Muscle layer of colon (tissue), 2 donors: ENCODE results near the gene IGF1R.

ENCODE experiments used
- H3K27ac ChIP-seq: one replicate; pipeline ENCODE4 v1.7.0; 2013; ENCODE audit warnings: low read depth, mild to moderate bottlenecking, low read length, moderate library complexity
- H3K27me3 ChIP-seq, 2 donors: one replicate each; pipeline ENCODE4 v1.7.0; 2013; ENCODE audit warnings: low read length in 2 of 2, mild to moderate bottlenecking in 2 of 2; ENCODE audit not compliant: insufficient read depth in 2 of 2, control insufficient read depth in 1 of 2
- H3K36me3 ChIP-seq: one replicate; pipeline ENCODE4 v1.7.0; 2013; ENCODE audit warnings: mild to moderate bottlenecking, low read length; ENCODE audit not compliant: insufficient read depth
- H3K4me1 ChIP-seq: one replicate; pipeline ENCODE4 v1.7.0; 2013; ENCODE audit warnings: mild to moderate bottlenecking, low read length; ENCODE audit not compliant: insufficient read depth
- H3K4me3 ChIP-seq, 2 donors: one replicate each; pipeline ENCODE4 v1.7.0; 2013; ENCODE audit warnings: low read length in 2 of 2, low read depth in 1 of 2, mild to moderate bottlenecking in 1 of 2, moderate library complexity in 1 of 2
- H3K9ac ChIP-seq: one replicate; pipeline ENCODE4 v1.7.0; 2013; ENCODE audit warnings: low read length
- H3K9me3 ChIP-seq: one replicate; pipeline ENCODE4 v1.7.0; 2013; ENCODE audit warnings: mild to moderate bottlenecking, low read length
- donor health status: abdominal sarcoma.
- donor health status: Adenocarcinoma of cecum.

IGF1R gene

DNA sequence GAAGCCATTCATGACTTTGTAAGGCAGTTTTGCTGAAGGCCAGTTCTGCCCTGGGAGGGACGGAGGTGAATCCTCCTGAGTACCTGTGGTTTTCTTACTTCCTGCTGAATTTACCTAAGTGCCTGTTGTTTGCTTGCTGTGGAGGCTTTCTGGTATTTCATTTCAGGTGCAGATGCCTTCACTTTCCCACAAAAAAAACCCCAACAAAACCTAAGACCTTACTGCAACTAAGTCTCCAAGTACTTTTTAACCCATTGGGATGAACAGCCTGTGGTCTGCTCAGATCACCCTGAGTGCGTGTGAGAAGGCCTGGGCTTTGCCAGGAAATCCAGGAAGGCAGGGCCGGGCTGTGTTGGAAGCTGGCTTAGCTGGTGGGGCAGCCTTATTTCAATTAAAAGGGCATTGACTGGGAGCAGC is 65.3 kb downstream of the IGF1R start:
- no peaks in the 10 kb centered on the region for H3K36me3 ChIP-seq
- H3K9me3 ChIP-seq, result no peaks in the 10 kb centered on the region
- H3K4me1 ChIP-seq, result peaks cover 56% of the 10 kb centered on the region
- no peak overlapping the region for H3K4me3 ChIP-seq
- H3K27ac ChIP-seq, result peak overlapping the region; percentile 16
- H3K27me3 ChIP-seq, result no peaks in the 10 kb centered on the region
- no peak overlapping the region for H3K9ac ChIP-seq

DNA sequence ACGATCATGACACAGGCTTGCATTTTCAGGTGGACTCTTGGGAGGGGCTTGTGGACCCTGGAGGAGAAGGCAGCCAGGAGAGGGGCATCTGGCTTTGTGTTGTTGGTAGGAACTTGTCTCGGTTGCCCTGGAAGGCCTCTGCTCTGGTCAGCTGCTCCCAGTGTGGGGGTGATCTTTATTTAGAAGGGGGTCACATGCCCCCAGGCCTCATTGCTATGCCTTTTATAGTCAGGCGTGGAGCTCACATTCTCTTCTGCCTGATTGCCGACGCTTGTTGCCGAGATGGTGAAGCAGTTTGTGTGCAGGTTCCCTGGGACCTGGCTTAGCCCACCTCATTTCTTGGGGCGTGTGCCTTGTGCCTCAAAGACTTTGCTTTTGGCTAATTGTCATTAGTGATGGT is 66.6 kb downstream of the IGF1R start:
- Histone ChIP-seq H3K9me3 (no peaks in the 10 kb centered on the region), H3K9ac (no peak overlapping the region), H3K27ac (peak overlapping the region; percentile 76), H3K4me3 (peak overlapping the region in 1 of 2 donors; percentile 11), H3K27me3 (no peaks in the 10 kb centered on the region), H3K4me1 (peaks cover 62% of the 10 kb centered on the region), H3K36me3 (no peaks in the 10 kb centered on the region)

- Histone ChIP-seq H3K4me1 (peaks cover 67% of the 10 kb centered on the region), H3K9me3 (no peaks in the 10 kb centered on the region), H3K27me3 (no peaks in the 10 kb centered on the region), H3K9ac (no peak overlapping the region), H3K27ac (peak overlapping the region; percentile 76), H3K36me3 (no peaks in the 10 kb centered on the region), H3K4me3 (peak overlapping the region in 1 of 2 donors; percentile 11)
These were observed 67.1 kb downstream of the IGF1R start for GRCh38 chr15:98715401-98715800.

GRCh38 chr15:98715890-98716443 is 67.6 kb downstream of the IGF1R start:
- Histone ChIP-seq H3K27ac (no peak overlapping the region), H3K4me1 (peaks cover 72% of the 10 kb centered on the region), H3K4me3 (no peak overlapping the region), H3K27me3 (no peaks in the 10 kb centered on the region), H3K9ac (no peak overlapping the region), H3K36me3 (no peaks in the 10 kb centered on the region), H3K9me3 (no peaks in the 10 kb centered on the region)

DNA sequence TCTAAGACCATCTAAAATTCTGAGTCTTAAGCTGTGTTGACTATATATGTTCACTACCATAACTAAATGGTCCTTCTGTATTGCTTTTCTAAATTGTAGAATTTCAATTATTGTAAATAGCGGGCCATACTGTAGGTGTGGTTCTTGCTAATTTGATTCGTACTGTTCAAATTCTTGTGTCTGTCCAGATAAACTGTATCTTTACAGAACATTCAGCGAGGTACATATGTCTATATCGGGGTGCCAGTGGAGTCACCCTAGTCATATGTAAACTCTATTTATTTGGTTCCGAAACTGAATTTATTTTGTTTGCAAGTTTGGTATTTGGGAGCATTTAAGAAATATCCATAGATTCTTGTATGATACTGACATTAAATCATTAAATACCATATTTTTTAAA is 69.0 kb downstream of the IGF1R start:
- Histone ChIP-seq H3K9me3 (no peaks in the 10 kb centered on the region), H3K4me3 (no peak overlapping the region), H3K36me3 (no peaks in the 10 kb centered on the region), H3K27me3 (no peaks in the 10 kb centered on the region), H3K9ac (no peak overlapping the region), H3K27ac (no peak overlapping the region), H3K4me1 (peaks cover 84% of the 10 kb centered on the region)

GRCh38 chr15:98717942-98718341 is 69.6 kb downstream of the IGF1R start:
- H3K27me3 ChIP-seq, result no peaks in the 10 kb centered on the region
- H3K36me3 ChIP-seq, result no peaks in the 10 kb centered on the region
- peaks cover 85% of the 10 kb centered on the region for H3K4me1 ChIP-seq
- no peak overlapping the region for H3K9ac ChIP-seq
- peak overlapping the region in 1 of 2 donors; percentile 21 for H3K4me3 ChIP-seq
- H3K9me3 ChIP-seq, result no peaks in the 10 kb centered on the region
- H3K27ac ChIP-seq, result peak overlapping the region; percentile 41

- Histone ChIP-seq H3K4me3 (peak overlapping the region in 1 of 2 donors; percentile 21), H3K4me1 (peaks cover 79% of the 10 kb centered on the region), H3K9ac (no peak overlapping the region), H3K9me3 (no peaks in the 10 kb centered on the region), H3K27me3 (no peaks in the 10 kb centered on the region), H3K36me3 (no peaks in the 10 kb centered on the region), H3K27ac (peak overlapping the region; percentile 37)
These were observed 70.2 kb downstream of the IGF1R start for GRCh38 chr15:98718426-98719136.

DNA sequence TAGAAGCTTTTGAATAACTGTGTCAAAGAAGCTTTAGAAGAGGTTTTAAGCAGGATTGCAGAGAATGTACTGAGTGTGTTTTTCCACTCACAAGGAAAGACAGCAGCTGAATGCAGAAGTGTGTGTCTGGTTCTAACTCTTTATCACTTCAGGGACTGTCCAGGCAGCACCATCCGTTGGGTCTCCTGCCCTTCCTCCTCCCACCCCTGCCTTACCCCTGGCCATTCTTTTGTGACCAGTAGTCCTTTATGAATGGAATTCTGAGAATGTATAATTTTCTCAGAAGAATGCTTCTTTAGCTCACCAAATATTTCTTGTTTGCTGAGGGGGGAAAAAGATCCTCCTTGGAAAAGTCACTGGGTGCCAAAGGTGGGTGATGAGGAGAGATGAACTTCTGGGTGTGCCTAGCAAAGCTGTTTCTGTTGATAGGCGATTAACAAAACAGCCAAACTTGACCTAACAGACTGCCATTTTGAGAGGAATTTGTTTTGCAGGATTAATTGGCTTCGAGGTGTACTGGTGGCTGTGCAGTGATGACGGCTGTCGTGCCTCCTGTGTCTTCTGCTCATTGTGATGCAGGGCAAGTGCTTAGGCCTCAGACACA is 70.9 kb downstream of the IGF1R start:
- peaks cover 72% of the 10 kb centered on the region for H3K4me1 ChIP-seq
- peak overlapping the region; percentile 37 for H3K27ac ChIP-seq
- no peaks in the 10 kb centered on the region for H3K27me3 ChIP-seq

DNA sequence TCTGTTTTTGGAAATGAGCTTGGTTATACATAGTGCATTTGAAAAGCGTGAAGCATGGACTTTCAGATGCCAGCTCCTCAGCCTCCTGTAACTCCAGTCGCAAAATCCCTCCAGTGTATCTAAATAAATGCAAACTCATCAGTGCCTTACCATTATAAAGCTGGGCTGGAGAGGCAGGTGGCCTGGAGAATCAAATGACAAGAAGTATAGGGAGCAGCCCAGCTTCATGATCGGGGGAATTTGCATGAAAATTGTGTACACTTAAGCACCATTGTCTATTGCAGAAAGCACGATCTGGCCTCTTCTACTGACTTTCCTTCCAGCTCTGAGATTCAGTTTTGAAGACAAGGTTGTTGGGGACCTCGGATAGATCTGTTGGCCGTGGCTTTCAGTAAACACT is 71.7 kb downstream of the IGF1R start:
- Histone ChIP-seq H3K36me3 (no peaks in the 10 kb centered on the region), H3K9me3 (no peaks in the 10 kb centered on the region), H3K4me3 (no peak overlapping the region), H3K27ac (no peak overlapping the region), H3K9ac (no peak overlapping the region), H3K27me3 (no peaks in the 10 kb centered on the region), H3K4me1 (peaks cover 66% of the 10 kb centered on the region)

More for the DNA sequence above, 70.9 kb downstream of the IGF1R start:
- no peaks in the 10 kb centered on the region for H3K9me3 ChIP-seq
- no peak overlapping the region for H3K9ac ChIP-seq
- no peaks in the 10 kb centered on the region for H3K36me3 ChIP-seq
- no peak overlapping the region for H3K4me3 ChIP-seq

DNA sequence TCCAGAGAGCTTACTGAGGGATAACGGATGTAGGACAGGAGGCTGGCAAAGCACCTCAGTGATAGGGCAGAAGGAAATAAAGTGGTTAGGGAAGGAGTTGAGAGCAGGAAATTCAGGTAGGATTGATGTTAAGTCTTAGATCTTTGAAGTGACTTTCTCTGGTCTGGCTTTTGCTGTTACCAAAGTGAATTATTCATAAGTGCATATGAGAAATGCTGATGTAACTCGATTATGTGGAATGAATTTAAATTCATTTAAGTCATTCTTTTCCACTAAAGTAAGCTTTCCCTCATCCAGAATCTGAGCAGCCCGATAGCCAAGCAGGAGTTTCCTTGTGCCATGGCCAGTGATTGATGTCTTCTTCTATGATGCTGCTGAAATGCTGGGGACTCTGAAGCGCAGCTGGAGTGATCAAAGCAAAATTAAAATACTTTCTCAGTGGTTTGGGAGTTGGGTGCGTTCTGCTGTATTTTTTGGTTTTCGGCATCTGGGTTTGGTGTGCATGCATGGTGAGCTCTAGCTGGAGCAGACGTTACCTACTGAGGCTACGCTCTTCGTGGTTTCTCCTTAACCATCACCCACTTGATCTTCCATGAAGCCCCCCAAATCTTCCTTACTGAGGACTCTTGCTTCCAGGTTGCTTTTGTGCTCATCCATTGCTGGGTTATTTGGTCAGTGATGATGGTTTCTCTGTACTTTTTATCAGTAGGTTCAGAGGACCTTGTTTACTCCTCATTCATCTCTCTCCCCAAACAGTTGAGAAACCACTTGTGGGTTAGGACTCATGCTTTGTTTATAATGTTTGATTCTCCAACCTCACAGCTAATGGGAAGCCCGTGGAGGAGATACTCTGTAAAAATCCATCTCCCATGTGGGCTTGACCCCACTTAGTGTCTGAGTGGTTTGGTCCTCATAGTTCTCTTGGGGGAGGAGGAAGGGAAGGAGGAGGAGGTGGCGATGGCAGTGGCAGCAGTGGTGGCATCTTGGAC is 72.5 kb downstream of the IGF1R start:
- Histone ChIP-seq H3K36me3 (no peaks in the 10 kb centered on the region), H3K9ac (no peak overlapping the region), H3K27me3 (no peaks in the 10 kb centered on the region), H3K9me3 (no peaks in the 10 kb centered on the region), H3K4me3 (no peak overlapping the region), H3K4me1 (peaks cover 57% of the 10 kb centered on the region), H3K27ac (no peak overlapping the region)

DNA sequence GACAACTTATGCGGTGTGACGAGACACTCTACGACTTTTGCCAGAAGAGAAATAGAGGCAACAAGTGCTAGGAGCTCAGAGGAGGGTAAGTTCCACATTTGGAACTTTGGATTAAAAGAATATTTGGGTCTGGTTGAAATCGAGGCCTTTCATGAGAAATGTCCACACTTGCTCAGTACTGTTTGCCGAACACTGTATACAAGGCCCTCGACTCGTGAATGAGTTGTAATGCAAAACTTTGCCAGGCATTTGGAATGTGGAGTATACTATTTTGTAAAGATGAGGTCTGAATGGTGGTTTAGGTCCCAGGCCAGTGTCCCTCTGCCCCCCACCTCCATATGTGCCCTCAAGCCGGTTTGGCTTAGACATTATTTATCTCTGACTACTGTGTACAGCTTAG is 73.9 kb downstream of the IGF1R start:
- no peak overlapping the region for H3K9ac ChIP-seq
- no peaks in the 10 kb centered on the region for H3K27me3 ChIP-seq
- no peak overlapping the region for H3K27ac ChIP-seq
- H3K4me3 ChIP-seq, result no peak overlapping the region
- H3K36me3 ChIP-seq, result no peaks in the 10 kb centered on the region
- H3K4me1 ChIP-seq, result peaks cover 52% of the 10 kb centered on the region
- no peaks in the 10 kb centered on the region for H3K9me3 ChIP-seq
